H9 (cell line): ENCODE measurements around the gene OVAAL. TPM values are rescaled to one million over a fixed set of nuclear protein-coding genes. Genes with fewer than 3 reads are reported as not detected.

Experiments used
- DNase-seq: peaks from one replicate; pipeline ENCODE4 v3.0.0-alpha.2; 2017
- H2AFZ ChIP-seq: one replicate; pipeline ENCODE4 v1.6.1; 2013; ENCODE audit warnings: mild to moderate bottlenecking, low read length, control low read depth, moderate library complexity
- H2AK5ac ChIP-seq: 2 replicates; pipeline ENCODE4 v1.6.1; 2013; ENCODE audit warnings: low read length, control low read depth, mixed read lengths; ENCODE audit not compliant: insufficient read length
- H2BK120ac ChIP-seq: one replicate; pipeline ENCODE4 v1.6.1; 2013; ENCODE audit warnings: low read depth, mild to moderate bottlenecking, low read length, control low read depth, inconsistent platforms; ENCODE audit not compliant: poor library complexity, severe bottlenecking
- H2BK12ac ChIP-seq: 2 replicates; pipeline ENCODE4 v1.6.1; 2013; ENCODE audit warnings: low read length, control low read depth, mixed read lengths, low read depth; ENCODE audit not compliant: insufficient read length
- H2BK15ac ChIP-seq: 2 replicates; pipeline ENCODE4 v1.6.1; 2013; ENCODE audit warnings: low read depth, low read length, control low read depth
- H2BK20ac ChIP-seq: one replicate; pipeline ENCODE4 v1.6.1; 2013; ENCODE audit warnings: low read depth, mild to moderate bottlenecking, low read length, control low read depth, inconsistent platforms; ENCODE audit not compliant: poor library complexity, severe bottlenecking
- H2BK5ac ChIP-seq: 2 replicates; pipeline ENCODE4 v1.6.1; 2013; ENCODE audit warnings: low read length, control low read depth, mixed read lengths; ENCODE audit not compliant: insufficient read length
- H3K14ac ChIP-seq: 2 replicates; pipeline ENCODE4 v1.6.1; 2013; ENCODE audit warnings: low read length, control low read depth; ENCODE audit not compliant: insufficient read depth
- H3K18ac ChIP-seq: 2 replicates; pipeline ENCODE4 v1.6.1; 2013; ENCODE audit warnings: low read depth, mild to moderate bottlenecking, mixed read lengths, low read length, control low read depth; ENCODE audit not compliant: insufficient read length
- H3K23ac ChIP-seq: 2 replicates; pipeline ENCODE4 v1.6.1; 2013; ENCODE audit warnings: low read length, control low read depth, mixed read lengths, low read depth; ENCODE audit not compliant: insufficient read length
- H3K23me2 ChIP-seq: 2 replicates; pipeline ENCODE4 v1.6.1; 2013; ENCODE audit warnings: low read depth, mild to moderate bottlenecking, mixed read lengths, low read length, control low read depth; ENCODE audit not compliant: insufficient read length, poor library complexity, severe bottlenecking
- H3K27ac ChIP-seq: 2 replicates; pipeline ENCODE4 v1.5.1; 2013; ENCODE audit warnings: low read length, control low read depth, mixed read lengths, low read depth; ENCODE audit not compliant: insufficient read length
- H3K27me3 ChIP-seq: 2 replicates; pipeline ENCODE4 v1.6.1; 2013; ENCODE audit warnings: low read length, control low read depth, inconsistent platforms; ENCODE audit not compliant: insufficient read depth
- H3K4ac ChIP-seq: 2 replicates; pipeline ENCODE4 v1.6.1; 2013; ENCODE audit warnings: low read depth, mild to moderate bottlenecking, control low read depth, inconsistent platforms, low read length, moderate library complexity
- H3K4me1 ChIP-seq: 2 replicates; pipeline ENCODE4 v1.6.1; 2013; ENCODE audit warnings: low read length, control low read depth, inconsistent platforms; ENCODE audit not compliant: insufficient read depth
- H3K4me2 ChIP-seq: 2 replicates; pipeline ENCODE4 v1.6.1; 2013; ENCODE audit warnings: low read length, control low read depth, mixed read lengths; ENCODE audit not compliant: insufficient read length, insufficient read depth
- H3K56ac ChIP-seq: 2 replicates; pipeline ENCODE4 v1.6.1; 2013; ENCODE audit warnings: low read depth, mild to moderate bottlenecking, mixed read lengths, low read length, control low read depth; ENCODE audit not compliant: insufficient read length
- H3K79me1 ChIP-seq: 2 replicates; pipeline ENCODE4 v1.6.1; 2013; ENCODE audit warnings: low read depth, mild to moderate bottlenecking, moderate library complexity, low read length, control low read depth, inconsistent platforms; ENCODE audit not compliant: insufficient read depth, poor library complexity, severe bottlenecking
- H3K79me2 ChIP-seq: 2 replicates; pipeline ENCODE4 v1.6.1; 2013; ENCODE audit warnings: low read length, control low read depth, inconsistent platforms; ENCODE audit not compliant: insufficient read depth
- H3K9ac ChIP-seq: 2 replicates; pipeline ENCODE4 v1.6.1; 2013; ENCODE audit warnings: low read length, control low read depth, mixed read lengths; ENCODE audit not compliant: insufficient read length; ENCODE audit errors: extremely low read depth
- H3K9me3 ChIP-seq: one replicate; pipeline ENCODE4 v1.6.1; 2013; ENCODE audit warnings: low read depth, low read length, inconsistent platforms; ENCODE audit not compliant: control insufficient read depth
- H3T11ph ChIP-seq: one replicate; pipeline ENCODE4 v1.6.1; 2013; ENCODE audit warnings: mild to moderate bottlenecking, low read length, control low read depth, inconsistent platforms
- H4K20me1 ChIP-seq: one replicate; pipeline ENCODE4 v1.6.1; 2013; ENCODE audit not compliant: control insufficient read depth, insufficient read length, insufficient read depth
- H4K5ac ChIP-seq: 2 replicates; pipeline ENCODE4 v1.6.1; 2013; ENCODE audit warnings: low read depth, mild to moderate bottlenecking, mixed read lengths, low read length, control low read depth; ENCODE audit not compliant: insufficient read length
- H4K8ac ChIP-seq: replicated peaks from 2 replicates; pipeline ENCODE4 v1.6.1; 2013; ENCODE audit warnings: low read length, control low read depth, mixed read lengths, low read depth; ENCODE audit not compliant: insufficient read length
- H4K91ac ChIP-seq: 2 replicates; pipeline ENCODE4 v1.6.1; 2013; ENCODE audit warnings: low read depth, mild to moderate bottlenecking, moderate library complexity, mixed read lengths, low read length, control low read depth; ENCODE audit not compliant: insufficient read length
- H3K27ac Mint-ChIP-seq, 3 experiments: 2 replicates in 2 of 3; 3 replicates in 1 of 3; pipeline ENCODE4 v1.8.0; 2020 to 2021; ENCODE audit warnings: mixed read lengths in 3 of 3, mild to moderate bottlenecking in 1 of 3, moderate library complexity in 1 of 3
- H3K27me3 Mint-ChIP-seq: 2 replicates; pipeline ENCODE4 v1.8.0; 2021; ENCODE audit warnings: low read depth, mild to moderate bottlenecking, moderate library complexity, mixed read lengths
- H3K36me3 Mint-ChIP-seq, 3 experiments: 2 replicates in 2 of 3; 3 replicates in 1 of 3; pipeline ENCODE4 v1.8.0; 2020 to 2021; ENCODE audit warnings: low read depth in 3 of 3, mixed read lengths in 3 of 3; ENCODE audit not compliant: insufficient read depth in 1 of 3
- H3K4me1 Mint-ChIP-seq, 2 experiments: 2 replicates each; pipeline ENCODE4 v1.8.0; 2020; ENCODE audit warnings: mixed read lengths in 2 of 2
- H3K4me3 Mint-ChIP-seq, 2 experiments: 2 replicates in 1 of 2; 3 replicates in 1 of 2; pipeline ENCODE4 v1.8.0; 2020 to 2021; ENCODE audit warnings: mild to moderate bottlenecking in 2 of 2, mixed read lengths in 2 of 2, moderate library complexity in 1 of 2
- H3K9me3 Mint-ChIP-seq, 2 experiments: 2 replicates in 1 of 2; 3 replicates in 1 of 2; pipeline ENCODE4 v1.8.0; 2020; ENCODE audit warnings: mild to moderate bottlenecking in 2 of 2, mixed read lengths in 2 of 2, moderate library complexity in 1 of 2
- CTCF ChIP-seq: fragments of 200-600 bp; sonication (generic); conservative IDR thresholded peaks from 3 replicates; pipeline ENCODE4 v1.8.0; 2021; ENCODE audit warnings: antibody characterized with exemption, mild to moderate bottlenecking
- WGBS: extraction: QIAGEN DNeasy Blood & Tissue Kit; methylation state at CpG from one replicate; pipeline ENCODE4 v1.1.7; 2013; ENCODE audit warnings: missing lambda C conversion rate, low lambda C conversion rate, mixed read lengths; ENCODE audit not compliant: insufficient read length; ENCODE audit errors: extremely low coverage; 5-methylcytosine and 5-hydroxymethylcytosine counted together
- total RNA-seq: library from RNA; stranded (reverse); gene quantifications from 2 replicates; pipeline ENCODE4 v1.2.1, GENCODE V29; 2021

OVAAL gene
- total RNA-seq, 1 experiment from 2014 or later = not detected

GRCh38 chr1:180565121-180565871 is 6.5 kb downstream of the OVAAL start:
- H3K9ac ChIP-seq = no peak overlapping the region
- no peak overlapping the region for H2BK120ac ChIP-seq
- H3K4me2 ChIP-seq = no peak overlapping the region
- H3K23me2 ChIP-seq = no peaks in the 10 kb centered on the region
- H2BK20ac ChIP-seq = no peak overlapping the region
- no peak for DNase-seq
- no peaks in the 10 kb centered on the region for H4K20me1 ChIP-seq
- H3T11ph ChIP-seq = no peak overlapping the region
- no peaks in the 10 kb centered on the region for H3K79me1 ChIP-seq
- H2AFZ ChIP-seq = no peak overlapping the region
- H3K27ac Mint-ChIP-seq = no peak overlapping the region
- H3K27ac ChIP-seq = no peak overlapping the region
- H3K14ac ChIP-seq = no peak overlapping the region
- no peaks in the 10 kb centered on the region for H3K9me3 ChIP-seq
- H3K27me3 ChIP-seq = peaks cover 3% of the 10 kb centered on the region; the same call in 1 of the 2 replicates
- H2BK5ac ChIP-seq = no peak overlapping the region
- H3K79me2 ChIP-seq = no peaks in the 10 kb centered on the region
- H3K18ac ChIP-seq = no peak overlapping the region
- WGBS = no CpG with 5 or more reads among the region's 4 CpGs
- H3K4me1 Mint-ChIP-seq = peaks cover 3 to 4% of the 10 kb centered on the region in 2 experiments; a peak in 1 of 4 replicates
- H3K4me1 ChIP-seq = no peaks in the 10 kb centered on the region
- H3K36me3 Mint-ChIP-seq = no peaks in the 10 kb centered on the region
- no peak overlapping the region for H2AK5ac ChIP-seq
- no peak overlapping the region for H4K5ac ChIP-seq
- no peak overlapping the region for H3K4ac ChIP-seq
- no peak overlapping the region for H3K56ac ChIP-seq
- no peak overlapping the region for H2BK15ac ChIP-seq
- no peak overlapping the region for H4K8ac ChIP-seq
- no peak overlapping the region for H3K4me3 Mint-ChIP-seq
- no peaks in the 10 kb centered on the region; a peak in 1 of 5 replicates for H3K9me3 Mint-ChIP-seq
- no peak overlapping the region for H3K23ac ChIP-seq
- H3K27me3 Mint-ChIP-seq = peaks cover 3% of the 10 kb centered on the region
- H2BK12ac ChIP-seq = no peak overlapping the region
- no peak for TF ChIP-seq CTCF
- H4K91ac ChIP-seq = no peak overlapping the region
